SK-N-SH treated with all-trans-retinoic acid at 6 μM for 48 hours (cell line): Measurements from ENCODE around the gene ATRNL1.

Source experiments
- ATAC-seq: fragments of 200-7000 bp; cut with Tn5 transposase; 3 replicates; pipeline ENCODE4 v1.9.1; 2020; ENCODE audit warnings: mild to moderate bottlenecking, moderate library complexity
- ARNTL ChIP-seq: fragments of 450-650 bp; formaldehyde crosslinking; IDR thresholded peaks from 2 replicates; pipeline ENCODE4 v1.5.0; 2020; ENCODE audit warnings: low read depth, mild to moderate bottlenecking, moderate library complexity, borderline replicate concordance
- BACH2 ChIP-seq: fragments of 250-450 bp; sonication (Bioruptor Pico); IDR thresholded peaks from 2 replicates; pipeline ENCODE4 v1.9.0; 2021; ENCODE audit warnings: mild to moderate bottlenecking, borderline replicate concordance
- CSDC2 ChIP-seq: fragments of 250-450 bp; sonication (Bioruptor Pico); IDR thresholded peaks from 2 replicates; pipeline ENCODE4 v1.5.0; 2020; ENCODE audit warnings: mild to moderate bottlenecking, moderate library complexity
- ESRRG ChIP-seq: fragments of 250-450 bp; sonication (Bioruptor Pico); IDR thresholded peaks from 2 replicates; pipeline ENCODE4 v1.6.1; 2021; ENCODE audit warnings: mild to moderate bottlenecking
- GLIS3 ChIP-seq: fragments of 250-450 bp; sonication (Bioruptor Pico); IDR thresholded peaks from 2 replicates; pipeline ENCODE4 v1.5.0; 2020; ENCODE audit warnings: mild to moderate bottlenecking, moderate library complexity
- OSR1 ChIP-seq: fragments of 250-450 bp; sonication (Bioruptor Pico); IDR thresholded peaks from 2 replicates; pipeline ENCODE4 v1.8.0; 2022; ENCODE audit warnings: moderate library complexity, mild to moderate bottlenecking, inconsistent platforms
- PPARA ChIP-seq: fragments of 250-450 bp; sonication (Bioruptor Pico); IDR thresholded peaks from 2 replicates; pipeline ENCODE4 v1.5.0; 2020; ENCODE audit warnings: mild to moderate bottlenecking, borderline replicate concordance
- RARB ChIP-seq: fragments of 250-450 bp; sonication (Bioruptor Pico); IDR thresholded peaks from 2 replicates; pipeline ENCODE4 v1.8.0; 2021; ENCODE audit warnings: mild to moderate bottlenecking, moderate library complexity
- SNAI2 ChIP-seq: fragments of 250-450 bp; sonication (Bioruptor Pico); IDR thresholded peaks from 2 replicates; pipeline ENCODE4 v1.5.0; 2020; ENCODE audit warnings: mild to moderate bottlenecking, moderate library complexity
- TCF4 ChIP-seq: fragments of 250-450 bp; sonication (Bioruptor Pico); IDR thresholded peaks from 2 replicates; pipeline ENCODE4 v1.8.0; 2021; ENCODE audit warnings: mild to moderate bottlenecking, moderate library complexity, borderline replicate concordance
- TOX ChIP-seq: fragments of 250-450 bp; sonication (Bioruptor Pico); IDR thresholded peaks from 2 replicates; pipeline ENCODE4 v1.8.0; 2021; ENCODE audit warnings: mild to moderate bottlenecking, moderate library complexity, borderline replicate concordance
- ZC3H10 ChIP-seq: fragments of 250-450 bp; sonication (Bioruptor Pico); IDR thresholded peaks from 2 replicates; pipeline ENCODE4 v1.5.1; 2021; ENCODE audit warnings: mild to moderate bottlenecking, moderate library complexity
- ZFP3 ChIP-seq: fragments of 250-450 bp; sonication (Bioruptor Pico); IDR thresholded peaks from 2 replicates; pipeline ENCODE4 v1.5.0; 2020; ENCODE audit warnings: mild to moderate bottlenecking, moderate library complexity
- ZFP30 ChIP-seq: fragments of 450-650 bp; formaldehyde crosslinking; IDR thresholded peaks from 2 replicates; pipeline ENCODE4 v1.5.0; 2022; ENCODE audit warnings: mild to moderate bottlenecking, moderate library complexity
- ZNF565 ChIP-seq: fragments of 450-650 bp; formaldehyde crosslinking; conservative IDR thresholded peaks from 2 replicates; pipeline ENCODE4 v1.5.0; 2020; ENCODE audit warnings: low read depth, mild to moderate bottlenecking, moderate library complexity
- ZNF70 ChIP-seq: fragments of 450-650 bp; formaldehyde crosslinking; IDR thresholded peaks from 2 replicates; pipeline ENCODE4 v1.5.0; 2020; ENCODE audit warnings: mild to moderate bottlenecking, moderate library complexity
- TF ChIP-seq, protein P1 (sequence below): fragments of 250-450 bp; sonication (Bioruptor Pico); IDR thresholded peaks from 2 replicates; pipeline ENCODE4 v1.5.1; 2021; ENCODE audit warnings: mild to moderate bottlenecking, moderate library complexity
- TF ChIP-seq, protein P2 (sequence below): fragments of 250-450 bp; sonication (Bioruptor Pico); IDR thresholded peaks from 2 replicates; pipeline ENCODE4 v1.5.1; 2020; ENCODE audit warnings: low read depth, mild to moderate bottlenecking, moderate library complexity
- TF ChIP-seq, protein P3 (sequence below): fragments of 250-450 bp; sonication (Bioruptor Pico); IDR thresholded peaks from 2 replicates; pipeline ENCODE4 v1.8.0; 2021; ENCODE audit warnings: low read depth, mild to moderate bottlenecking, moderate library complexity, borderline replicate concordance
- TF ChIP-seq, protein P4 (sequence below): fragments of 250-450 bp; sonication (Bioruptor Pico); IDR thresholded peaks from 2 replicates; pipeline ENCODE4 v1.8.0; 2020; ENCODE audit warnings: mild to moderate bottlenecking, moderate library complexity, borderline replicate concordance
- TF ChIP-seq, protein P5 (sequence below): fragments of 250-450 bp; sonication (Bioruptor Pico); IDR thresholded peaks from 2 replicates; pipeline ENCODE4 v1.5.0; 2020; ENCODE audit warnings: mild to moderate bottlenecking, moderate library complexity

ATRNL1 gene

DNA sequence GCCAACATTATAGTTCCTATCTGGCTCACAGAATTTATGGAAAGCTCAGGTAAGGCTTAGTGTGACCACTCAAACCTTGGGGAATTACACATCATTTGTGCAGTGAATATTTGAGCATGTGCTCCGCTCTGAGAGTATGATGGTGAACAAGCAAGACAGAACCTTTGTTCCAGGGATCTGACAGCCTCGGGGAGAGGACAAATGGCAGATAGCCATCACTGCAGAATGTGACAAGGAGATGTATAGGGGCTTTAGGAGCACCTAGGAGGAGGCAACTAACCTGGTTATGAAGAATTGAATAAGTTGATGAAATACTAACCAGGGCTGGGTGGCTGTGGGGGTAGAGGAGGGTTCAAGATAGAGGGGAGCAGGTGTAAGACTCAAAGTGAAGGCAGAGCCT lies 889.4 kb downstream of the ATRNL1 start:
- no peak for ATAC-seq
- no peak for TF ChIP-seq SNAI2 (CRISPR knock-in tag)
- TF ChIP-seq ZFP30: no peak
- no peak for TF ChIP-seq ZNF565
- TF ChIP-seq ZC3H10 (CRISPR knock-in tag): no peak
- TF ChIP-seq TOX (CRISPR knock-in tag): no peak
- TF ChIP-seq RARB: no peak
- TF ChIP-seq, protein P1, sequence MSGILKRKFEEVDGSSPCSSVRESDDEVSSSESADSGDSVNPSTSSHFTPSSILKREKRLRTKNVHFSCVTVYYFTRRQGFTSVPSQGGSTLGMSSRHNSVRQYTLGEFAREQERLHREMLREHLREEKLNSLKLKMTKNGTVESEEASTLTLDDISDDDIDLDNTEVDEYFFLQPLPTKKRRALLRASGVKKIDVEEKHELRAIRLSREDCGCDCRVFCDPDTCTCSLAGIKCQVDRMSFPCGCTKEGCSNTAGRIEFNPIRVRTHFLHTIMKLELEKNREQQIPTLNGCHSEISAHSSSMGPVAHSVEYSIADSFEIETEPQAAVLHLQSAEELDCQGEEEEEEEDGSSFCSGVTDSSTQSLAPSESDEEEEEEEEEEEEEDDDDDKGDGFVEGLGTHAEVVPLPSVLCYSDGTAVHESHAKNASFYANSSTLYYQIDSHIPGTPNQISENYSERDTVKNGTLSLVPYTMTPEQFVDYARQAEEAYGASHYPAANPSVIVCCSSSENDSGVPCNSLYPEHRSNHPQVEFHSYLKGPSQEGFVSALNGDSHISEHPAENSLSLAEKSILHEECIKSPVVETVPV (CRISPR knock-in tag): no peak
- TF ChIP-seq ESRRG (CRISPR knock-in tag): no peak
- TF ChIP-seq CSDC2 (CRISPR knock-in tag): no peak
- no peak for TF ChIP-seq TCF4 (CRISPR knock-in tag)
- TF ChIP-seq ARNTL (CRISPR knock-in tag): no peak
- TF ChIP-seq, protein P2, sequence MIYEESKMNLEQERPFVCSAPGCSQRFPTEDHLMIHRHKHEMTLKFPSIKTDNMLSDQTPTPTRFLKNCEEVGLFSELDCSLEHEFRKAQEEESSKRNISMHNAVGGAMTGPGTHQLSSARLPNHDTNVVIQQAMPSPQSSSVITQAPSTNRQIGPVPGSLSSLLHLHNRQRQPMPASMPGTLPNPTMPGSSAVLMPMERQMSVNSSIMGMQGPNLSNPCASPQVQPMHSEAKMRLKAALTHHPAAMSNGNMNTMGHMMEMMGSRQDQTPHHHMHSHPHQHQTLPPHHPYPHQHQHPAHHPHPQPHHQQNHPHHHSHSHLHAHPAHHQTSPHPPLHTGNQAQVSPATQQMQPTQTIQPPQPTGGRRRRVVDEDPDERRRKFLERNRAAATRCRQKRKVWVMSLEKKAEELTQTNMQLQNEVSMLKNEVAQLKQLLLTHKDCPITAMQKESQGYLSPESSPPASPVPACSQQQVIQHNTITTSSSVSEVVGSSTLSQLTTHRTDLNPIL (CRISPR knock-in tag): no peak
- TF ChIP-seq ZFP3 (CRISPR knock-in tag): no peak
- TF ChIP-seq, all 23 proteins: peak for 0

DNA sequence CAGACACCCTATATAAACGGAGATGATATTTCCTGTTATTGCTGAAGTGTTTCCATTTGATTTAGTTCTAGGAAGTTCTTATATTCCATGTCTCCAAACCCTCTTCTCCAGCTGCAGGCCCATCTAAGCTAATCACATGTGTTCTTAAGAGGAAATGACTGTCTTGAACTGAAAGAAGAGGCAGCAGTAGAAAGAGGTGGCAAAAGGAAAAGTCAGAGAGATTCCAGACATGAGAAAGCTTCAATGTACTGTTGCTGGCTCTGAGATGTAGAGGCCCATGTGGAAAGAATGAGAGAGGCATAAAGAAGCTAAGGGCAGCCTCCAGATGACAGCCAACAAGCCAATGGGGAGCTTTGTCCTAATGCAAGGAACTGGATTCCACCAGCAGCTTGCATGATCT lies 892.6 kb downstream of the ATRNL1 start:
- TF ChIP-seq ESRRG (CRISPR knock-in tag) (no peak), GLIS3 (CRISPR knock-in tag) (no peak), BACH2 (CRISPR knock-in tag) (no peak), RARB (no peak), OSR1 (CRISPR knock-in tag) (no peak), ZC3H10 (CRISPR knock-in tag) (no peak), ZNF70 (CRISPR knock-in tag) (no peak), TCF4 (CRISPR knock-in tag) (no peak), TOX (CRISPR knock-in tag) (no peak), PPARA (CRISPR knock-in tag) (no peak), ZFP3 (CRISPR knock-in tag) (no peak)
- TF ChIP-seq, protein P3, sequence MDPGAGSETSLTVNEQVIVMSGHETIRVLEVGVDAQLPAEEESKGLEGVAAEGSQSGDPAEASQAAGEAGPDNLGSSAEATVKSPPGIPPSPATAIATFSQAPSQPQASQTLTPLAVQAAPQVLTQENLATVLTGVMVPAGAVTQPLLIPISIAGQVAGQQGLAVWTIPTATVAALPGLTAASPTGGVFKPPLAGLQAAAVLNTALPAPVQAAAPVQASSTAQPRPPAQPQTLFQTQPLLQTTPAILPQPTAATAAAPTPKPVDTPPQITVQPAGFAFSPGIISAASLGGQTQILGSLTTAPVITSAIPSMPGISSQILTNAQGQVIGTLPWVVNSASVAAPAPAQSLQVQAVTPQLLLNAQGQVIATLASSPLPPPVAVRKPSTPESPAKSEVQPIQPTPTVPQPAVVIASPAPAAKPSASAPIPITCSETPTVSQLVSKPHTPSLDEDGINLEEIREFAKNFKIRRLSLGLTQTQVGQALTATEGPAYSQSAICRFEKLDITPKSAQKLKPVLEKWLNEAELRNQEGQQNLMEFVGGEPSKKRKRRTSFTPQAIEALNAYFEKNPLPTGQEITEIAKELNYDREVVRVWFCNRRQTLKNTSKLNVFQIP (CRISPR knock-in tag): no peak
- TF ChIP-seq, protein P1 (CRISPR knock-in tag): no peak
- TF ChIP-seq, protein P2 (CRISPR knock-in tag): no peak
- TF ChIP-seq, protein P4, sequence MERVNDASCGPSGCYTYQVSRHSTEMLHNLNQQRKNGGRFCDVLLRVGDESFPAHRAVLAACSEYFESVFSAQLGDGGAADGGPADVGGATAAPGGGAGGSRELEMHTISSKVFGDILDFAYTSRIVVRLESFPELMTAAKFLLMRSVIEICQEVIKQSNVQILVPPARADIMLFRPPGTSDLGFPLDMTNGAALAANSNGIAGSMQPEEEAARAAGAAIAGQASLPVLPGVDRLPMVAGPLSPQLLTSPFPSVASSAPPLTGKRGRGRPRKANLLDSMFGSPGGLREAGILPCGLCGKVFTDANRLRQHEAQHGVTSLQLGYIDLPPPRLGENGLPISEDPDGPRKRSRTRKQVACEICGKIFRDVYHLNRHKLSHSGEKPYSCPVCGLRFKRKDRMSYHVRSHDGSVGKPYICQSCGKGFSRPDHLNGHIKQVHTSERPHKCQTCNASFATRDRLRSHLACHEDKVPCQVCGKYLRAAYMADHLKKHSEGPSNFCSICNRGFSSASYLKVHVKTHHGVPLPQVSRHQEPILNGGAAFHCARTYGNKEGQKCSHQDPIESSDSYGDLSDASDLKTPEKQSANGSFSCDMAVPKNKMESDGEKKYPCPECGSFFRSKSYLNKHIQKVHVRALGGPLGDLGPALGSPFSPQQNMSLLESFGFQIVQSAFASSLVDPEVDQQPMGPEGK (CRISPR knock-in tag): no peak
- no peak for ATAC-seq

DNA sequence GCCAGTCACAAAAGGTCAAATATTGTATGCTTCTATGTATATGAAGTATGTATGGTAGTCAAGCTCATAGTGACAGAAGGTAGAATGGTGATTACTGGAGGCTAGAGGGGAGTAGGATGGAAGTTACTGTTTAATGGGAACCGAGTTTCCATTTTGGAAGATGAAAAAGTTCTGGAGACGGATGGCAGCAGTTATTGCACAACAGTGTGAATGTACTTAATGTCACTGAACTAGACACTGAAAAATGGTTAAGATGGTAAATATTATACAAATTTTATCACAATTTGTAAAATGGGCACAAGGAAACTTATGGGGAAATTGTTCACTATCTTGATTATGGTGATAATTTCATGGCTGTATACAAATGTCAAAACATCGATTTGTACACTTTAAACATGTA lies 895.2 kb downstream of the ATRNL1 start:
- TF ChIP-seq, protein P1 (CRISPR knock-in tag): no peak
- no peak for TF ChIP-seq PPARA (CRISPR knock-in tag)
- no peak for TF ChIP-seq TCF4 (CRISPR knock-in tag)
- no peak for TF ChIP-seq RARB
- TF ChIP-seq, protein P3 (CRISPR knock-in tag): no peak
- no peak for TF ChIP-seq ZNF70 (CRISPR knock-in tag)
- TF ChIP-seq ZC3H10 (CRISPR knock-in tag): no peak
- TF ChIP-seq, protein P5, sequence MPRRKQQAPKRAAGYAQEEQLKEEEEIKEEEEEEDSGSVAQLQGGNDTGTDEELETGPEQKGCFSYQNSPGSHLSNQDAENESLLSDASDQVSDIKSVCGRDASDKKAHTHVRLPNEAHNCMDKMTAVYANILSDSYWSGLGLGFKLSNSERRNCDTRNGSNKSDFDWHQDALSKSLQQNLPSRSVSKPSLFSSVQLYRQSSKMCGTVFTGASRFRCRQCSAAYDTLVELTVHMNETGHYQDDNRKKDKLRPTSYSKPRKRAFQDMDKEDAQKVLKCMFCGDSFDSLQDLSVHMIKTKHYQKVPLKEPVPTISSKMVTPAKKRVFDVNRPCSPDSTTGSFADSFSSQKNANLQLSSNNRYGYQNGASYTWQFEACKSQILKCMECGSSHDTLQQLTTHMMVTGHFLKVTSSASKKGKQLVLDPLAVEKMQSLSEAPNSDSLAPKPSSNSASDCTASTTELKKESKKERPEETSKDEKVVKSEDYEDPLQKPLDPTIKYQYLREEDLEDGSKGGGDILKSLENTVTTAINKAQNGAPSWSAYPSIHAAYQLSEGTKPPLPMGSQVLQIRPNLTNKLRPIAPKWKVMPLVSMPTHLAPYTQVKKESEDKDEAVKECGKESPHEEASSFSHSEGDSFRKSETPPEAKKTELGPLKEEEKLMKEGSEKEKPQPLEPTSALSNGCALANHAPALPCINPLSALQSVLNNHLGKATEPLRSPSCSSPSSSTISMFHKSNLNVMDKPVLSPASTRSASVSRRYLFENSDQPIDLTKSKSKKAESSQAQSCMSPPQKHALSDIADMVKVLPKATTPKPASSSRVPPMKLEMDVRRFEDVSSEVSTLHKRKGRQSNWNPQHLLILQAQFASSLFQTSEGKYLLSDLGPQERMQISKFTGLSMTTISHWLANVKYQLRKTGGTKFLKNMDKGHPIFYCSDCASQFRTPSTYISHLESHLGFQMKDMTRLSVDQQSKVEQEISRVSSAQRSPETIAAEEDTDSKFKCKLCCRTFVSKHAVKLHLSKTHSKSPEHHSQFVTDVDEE (CRISPR knock-in tag): no peak
- TF ChIP-seq, all 23 proteins: peak for 0
- no peak for ATAC-seq
